Stimulated activated CD8-positive, alpha-beta memory T cell treated with anti-CD3 and anti-CD28 coated beads, Interleukin-4, amount 100 ng/mL, for 48 hours (primary cell): ENCODE data around the gene RLN3.
"Not testable (repeated sequence)": the region's sequence is repeated elsewhere in the genome, so short reads cannot be mapped to it uniquely, and the experiment has no call there.

Experiments
- DNase-seq: peaks from one replicate; pipeline ENCODE4 v3.0.0-alpha.2; 2020

The RLN3 gene

DNA sequence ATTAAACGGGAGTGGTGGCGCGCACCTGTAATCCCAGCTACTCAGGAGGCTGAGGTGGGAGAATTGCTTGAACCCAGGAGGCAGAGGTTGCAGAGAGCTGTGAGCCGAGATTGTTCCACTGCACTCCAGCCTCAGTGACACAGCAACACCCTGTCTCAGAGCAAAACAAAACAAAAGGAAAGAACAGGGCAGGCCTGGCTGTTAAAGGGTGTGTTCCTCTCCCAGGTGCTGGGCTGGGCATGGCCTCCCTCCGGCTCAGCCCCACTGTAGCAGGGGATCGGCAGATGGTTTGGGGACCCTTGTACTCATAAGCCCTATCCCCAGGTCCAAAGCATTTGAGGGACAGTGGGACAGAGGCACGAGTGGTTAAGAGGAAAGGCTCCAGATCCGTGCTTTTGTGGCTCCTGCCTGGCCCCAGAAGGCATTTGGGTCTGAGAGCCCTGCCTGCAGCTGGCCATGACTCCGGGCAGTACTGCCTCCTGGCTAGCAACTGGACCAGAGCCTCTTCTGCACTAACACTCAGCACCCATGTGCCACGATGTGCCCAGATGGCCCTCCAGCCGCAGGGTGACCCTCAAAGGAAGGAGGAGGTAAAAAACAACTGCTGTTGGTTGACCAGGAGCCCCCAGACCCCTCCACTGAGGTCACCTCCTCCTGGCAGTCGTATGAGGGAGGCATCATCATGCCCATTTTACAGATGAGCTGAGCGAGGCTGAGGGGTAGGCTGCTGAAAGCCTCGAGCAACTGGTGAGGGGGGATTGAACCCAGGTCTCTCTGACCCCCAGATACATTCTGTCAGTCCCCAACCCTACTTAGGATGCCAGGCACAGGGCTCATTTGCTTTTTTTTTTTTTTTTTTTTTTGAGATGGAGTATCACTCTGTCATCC is 31.8 kb upstream of the RLN3 start:
- DNase-seq, result no peak

DNA sequence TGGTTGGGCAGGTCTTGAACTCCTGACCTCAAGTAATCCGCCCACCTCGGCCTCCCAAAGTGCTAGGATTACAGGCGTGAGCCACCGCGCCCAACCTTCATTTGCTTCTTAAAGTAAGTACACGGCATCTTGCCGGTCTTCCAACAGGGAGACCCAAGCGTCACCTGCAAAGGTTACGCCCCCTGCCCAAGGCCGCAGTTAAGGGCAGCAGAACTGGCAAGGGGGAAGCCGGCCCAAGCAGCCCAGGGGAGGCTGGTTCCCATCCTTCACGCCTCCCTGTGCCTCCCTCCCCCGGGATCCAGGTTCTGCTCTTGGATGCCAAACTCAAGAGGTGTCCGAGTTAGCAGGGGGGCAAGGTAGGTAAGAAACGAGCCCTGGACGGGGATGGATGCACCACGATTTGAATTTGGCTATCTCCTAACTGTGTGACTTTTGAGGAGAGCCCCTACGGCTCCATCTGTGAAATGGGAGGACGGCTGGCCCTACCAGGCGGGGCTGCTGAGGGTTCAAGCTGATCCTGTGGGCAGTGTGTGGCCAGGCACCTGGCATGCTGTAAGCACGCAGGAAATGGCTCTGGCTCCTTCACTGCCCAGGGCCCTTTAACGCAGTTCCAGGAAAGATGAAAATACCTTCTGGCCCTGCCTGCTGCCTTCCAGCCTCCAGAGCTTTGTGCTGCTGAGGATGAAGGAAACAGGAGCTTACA is 30.9 kb upstream of the RLN3 start:
- no peak for DNase-seq

DNA sequence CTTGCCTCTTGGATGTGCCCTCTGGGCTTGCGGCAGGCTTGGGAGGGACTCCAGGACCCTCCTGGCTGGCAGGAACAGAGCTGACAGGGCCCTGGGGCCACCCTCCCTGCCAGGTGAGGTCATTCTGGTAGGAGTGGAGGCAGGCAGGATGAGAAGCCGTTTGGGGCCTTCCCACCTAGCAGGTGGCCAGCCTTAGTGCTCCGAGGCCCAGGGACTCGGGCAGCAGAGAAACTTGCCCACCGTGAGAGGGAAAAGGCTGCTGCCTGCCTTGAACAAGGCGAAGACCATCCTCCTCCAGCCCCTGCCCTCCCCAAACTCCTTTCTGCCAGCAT is 30.4 kb upstream of the RLN3 start:
- DNase-seq, result no peak

DNA sequence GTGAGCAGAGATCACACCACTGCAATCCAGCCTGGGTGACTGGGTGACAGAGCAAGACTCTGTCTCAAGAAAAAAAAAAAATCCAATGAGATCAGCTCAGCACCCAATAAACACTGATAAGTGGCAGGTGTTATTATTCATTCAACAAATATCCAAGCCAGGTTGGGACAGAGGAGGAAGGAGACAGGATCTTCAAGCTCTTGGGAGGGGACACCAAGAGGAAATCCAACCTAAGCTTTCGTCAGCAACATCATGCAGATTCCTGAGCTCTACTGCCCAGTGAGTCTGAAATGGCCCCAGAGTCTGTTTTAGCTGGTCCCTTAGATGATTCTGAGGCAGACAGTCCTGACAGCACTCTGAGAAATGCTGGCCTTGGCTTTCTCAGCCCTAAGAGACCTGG is 29.5 kb upstream of the RLN3 start:
- no peak for DNase-seq

DNA sequence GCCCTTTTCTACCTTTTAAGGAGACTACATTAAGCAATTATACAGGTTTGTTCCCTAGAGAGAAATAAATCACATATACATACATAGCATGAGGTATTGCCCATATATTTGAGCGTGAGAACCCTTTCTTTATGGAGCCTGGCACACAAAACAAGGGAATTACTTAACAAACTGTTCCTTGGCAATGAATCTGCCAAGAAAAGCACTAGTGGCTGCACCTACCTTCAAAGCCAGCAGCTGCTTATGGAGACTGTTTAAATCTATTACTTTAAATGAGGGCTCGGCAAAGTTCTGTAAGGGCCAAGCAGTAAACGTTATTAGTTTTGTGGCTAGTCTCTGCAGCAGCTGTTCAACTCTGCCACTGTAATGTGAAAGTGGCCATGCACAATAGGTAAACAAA is 28.9 kb upstream of the RLN3 start:
- DNase-seq, result no peak

DNA sequence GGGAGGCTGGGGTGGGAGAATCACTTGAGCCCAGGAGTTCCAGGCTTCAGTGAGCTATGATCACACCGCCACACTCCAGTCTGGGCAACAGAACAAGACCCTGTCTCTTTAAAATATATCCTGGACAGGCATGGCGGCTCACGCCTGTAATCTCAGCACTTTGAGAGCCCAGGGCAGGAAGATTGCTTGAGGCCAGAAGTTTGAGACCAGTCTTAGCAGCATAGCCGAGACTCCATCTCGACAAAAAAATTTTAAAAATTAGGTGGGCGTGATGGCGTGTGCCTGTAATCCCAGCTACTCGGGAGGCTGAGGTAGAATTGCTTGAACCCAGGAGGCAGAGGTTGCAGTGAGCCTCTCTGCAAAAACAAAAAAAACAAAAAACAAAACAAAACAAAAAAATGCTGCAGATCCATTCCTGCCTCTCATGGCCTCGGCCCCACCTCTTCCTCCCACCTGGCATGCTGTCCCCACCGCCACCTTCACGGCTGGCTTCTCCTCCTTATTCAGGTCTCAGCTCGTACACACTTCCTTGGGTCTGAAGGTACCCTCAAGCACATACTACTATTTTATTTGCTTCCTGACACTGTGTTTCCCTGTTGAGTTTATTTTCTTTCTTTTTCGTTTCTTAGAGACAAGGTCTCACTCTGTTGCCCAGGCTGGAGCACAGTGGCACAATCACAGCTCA is 27.1 kb upstream of the RLN3 start:
- no peak for DNase-seq

DNA sequence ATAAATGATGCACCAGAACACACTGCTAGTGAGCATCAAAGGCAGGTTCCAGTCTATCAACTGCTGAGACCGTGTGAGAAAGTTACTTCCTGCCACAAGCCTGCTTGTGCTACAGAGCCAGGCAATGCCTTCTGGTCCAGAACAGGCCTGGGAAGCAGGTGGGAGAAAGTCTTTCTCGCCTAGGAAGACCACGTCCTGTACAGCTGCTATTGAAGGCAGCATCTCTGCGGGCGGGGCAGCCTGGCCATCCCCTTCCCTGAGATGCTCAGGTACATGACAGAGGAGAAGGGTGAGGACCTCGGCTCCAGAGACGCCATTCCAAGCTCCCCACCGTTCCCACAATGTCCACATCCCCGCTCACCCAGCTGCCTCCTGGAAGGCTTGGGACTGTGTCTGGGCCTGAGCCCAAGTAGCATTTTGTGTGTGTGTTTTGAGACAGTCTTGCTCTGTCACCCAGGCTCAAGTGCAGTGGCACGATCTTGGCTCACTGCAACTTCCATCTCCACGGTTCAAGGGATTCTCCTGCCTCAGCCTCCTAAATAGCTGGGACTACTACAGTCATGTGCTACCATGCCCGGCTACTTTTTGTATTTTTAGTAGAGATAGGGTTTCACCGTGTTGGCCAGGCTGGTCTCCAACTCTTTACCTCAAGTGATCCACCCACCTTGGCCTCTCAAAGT is 25.2 kb upstream of the RLN3 start:
- DNase-seq, result peak; percentile 39

DNA sequence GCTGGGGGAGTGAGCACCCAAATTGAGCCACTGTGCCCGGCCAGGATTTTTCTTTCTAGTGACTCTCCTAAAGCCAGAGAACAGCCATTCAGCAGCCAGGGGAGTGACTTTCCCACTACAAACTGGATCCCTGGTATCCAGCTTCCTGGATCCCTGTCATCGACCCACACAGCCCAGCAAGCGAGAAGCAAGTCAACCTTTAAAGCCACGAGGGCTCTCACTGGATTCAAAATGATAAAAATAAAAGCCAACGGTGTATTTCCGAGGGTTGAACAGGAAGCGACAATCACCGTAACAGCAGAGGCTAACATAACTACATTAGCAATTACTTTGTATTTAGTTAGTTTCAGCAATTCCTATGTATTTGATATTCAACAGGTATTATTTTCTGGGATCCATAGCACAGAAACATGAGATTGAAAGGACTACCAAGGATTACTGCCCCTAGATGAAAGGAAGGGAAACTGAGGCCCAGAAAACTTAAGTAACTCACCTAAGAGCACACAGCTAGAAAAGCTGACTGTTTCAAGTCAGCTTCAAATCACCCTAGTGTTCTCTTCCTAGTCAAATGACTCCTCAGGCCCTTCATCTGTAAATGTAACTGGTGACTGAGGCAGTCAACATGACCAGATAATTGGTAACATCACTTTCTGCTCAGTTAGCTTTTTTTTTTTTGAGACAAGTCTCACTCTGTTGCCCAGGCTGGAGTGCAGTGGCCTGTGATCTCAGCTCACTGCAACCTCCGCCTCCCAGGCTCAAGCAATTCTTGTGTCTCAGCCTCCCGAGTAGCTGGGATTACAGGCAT is 24.5 kb upstream of the RLN3 start:
- DNase-seq, result peak; percentile 43

DNA sequence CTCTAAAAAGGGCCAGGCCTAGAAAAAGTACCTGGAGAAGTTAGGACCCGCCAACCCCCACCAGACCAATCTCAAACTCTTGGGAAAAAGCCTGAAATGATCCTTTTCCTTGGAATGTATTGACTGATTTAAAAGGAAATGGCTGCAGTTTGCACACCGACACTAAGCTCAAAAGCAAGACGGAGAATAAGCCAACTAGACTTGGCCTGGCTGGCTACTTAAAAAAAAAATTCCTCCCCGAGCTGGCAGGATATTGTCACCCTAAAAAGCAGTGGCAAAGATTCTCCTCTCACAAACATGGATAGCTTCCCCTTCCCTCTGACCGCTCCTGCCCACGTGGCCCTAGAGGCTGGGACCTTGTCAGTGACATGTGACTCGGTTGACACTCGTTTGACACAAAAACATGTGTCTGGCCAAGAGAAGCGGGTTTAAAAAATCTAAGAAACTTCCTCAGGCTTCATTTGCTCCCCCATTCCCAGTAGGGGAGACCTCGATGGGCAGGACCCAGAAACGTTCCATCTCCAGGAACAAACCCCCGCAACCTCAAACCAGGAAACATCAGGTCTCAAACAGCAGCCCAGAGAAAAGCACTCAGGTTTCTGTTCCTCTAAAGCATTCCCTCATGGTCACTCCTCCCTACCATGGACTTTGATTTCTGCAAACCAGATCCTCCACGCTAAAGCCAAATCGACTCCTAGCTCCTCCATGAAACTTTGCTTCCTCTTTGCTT is 23.2 kb upstream of the RLN3 start:
- DNase-seq, result no peak

DNA sequence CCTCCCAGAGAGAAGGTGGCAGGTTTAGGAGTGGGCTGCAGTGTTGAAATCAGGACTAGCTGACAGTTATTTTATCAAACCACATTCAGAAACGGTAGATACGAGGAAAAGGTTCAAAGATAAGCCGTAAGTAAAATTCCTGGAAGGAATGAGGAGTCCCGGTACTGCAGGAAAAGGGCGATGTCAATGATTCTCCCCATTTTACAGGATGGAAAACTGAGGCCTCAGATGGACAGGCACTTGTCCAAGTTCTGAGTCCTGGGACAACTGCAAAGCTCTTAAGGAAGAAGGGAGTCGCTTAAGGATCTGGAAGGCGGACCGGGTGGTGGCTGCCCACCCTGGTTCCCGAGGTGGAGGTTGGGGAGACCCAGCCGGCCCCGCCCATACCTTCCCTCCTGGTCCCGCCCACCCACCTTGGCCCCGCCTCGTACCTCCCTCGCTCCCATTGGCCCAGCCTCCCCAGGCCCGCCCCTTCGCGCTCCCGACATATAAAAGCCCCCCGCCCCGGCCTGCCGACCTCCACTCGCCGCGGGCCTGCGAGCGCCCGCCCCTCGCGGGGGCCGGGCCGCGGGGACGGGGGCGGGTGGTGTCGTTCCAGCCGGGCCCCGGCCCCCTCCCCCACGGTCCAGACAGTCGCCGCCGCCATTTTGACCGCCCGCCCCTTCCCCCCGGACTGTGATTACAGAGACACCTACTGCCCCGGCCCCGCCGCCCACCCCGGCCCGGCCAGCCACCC is 22.4 kb upstream of the RLN3 start:
- DNase-seq, result peak; percentile 96

DNA sequence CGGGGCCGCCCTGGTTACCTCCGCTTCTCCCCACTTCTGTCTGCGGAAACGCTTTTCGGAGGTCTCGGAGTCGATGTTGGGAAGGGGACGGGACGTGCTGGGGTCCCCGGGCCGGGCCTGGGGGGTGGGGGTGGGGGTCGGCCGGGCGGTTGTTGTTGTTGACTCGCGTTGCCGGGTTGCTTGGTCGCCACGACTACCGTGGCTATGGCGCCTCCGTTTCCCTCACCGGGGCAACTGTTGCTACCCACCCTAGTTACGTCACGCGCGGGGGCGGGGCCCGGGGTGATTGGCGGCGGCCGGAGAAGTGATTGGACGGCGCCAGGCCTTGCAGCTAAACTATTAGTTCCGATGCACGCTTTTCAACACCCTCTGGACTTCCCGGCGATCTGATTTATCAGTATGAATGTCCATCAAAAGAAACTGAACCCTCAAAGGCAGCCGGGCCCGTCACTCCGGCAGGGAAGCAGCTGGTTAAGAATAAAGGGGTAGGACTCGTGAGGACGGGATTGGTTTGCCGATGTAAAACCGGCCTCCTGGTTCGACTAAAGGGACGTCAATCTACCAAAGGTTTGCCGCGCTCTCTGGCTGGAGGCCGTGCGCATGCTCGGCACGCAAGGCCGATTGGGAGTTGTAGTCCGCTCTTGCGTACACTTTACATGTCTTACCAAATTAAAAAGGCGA is 21.7 kb upstream of the RLN3 start, which contains the start of gene RFX1:
Gene RFX1 (minus strand): TSS at position 236 of the 681 bp plus-strand sequence. CDS start 12,477 bp downstream, outside the sequence.
- peak; percentile 100 for DNase-seq

DNA sequence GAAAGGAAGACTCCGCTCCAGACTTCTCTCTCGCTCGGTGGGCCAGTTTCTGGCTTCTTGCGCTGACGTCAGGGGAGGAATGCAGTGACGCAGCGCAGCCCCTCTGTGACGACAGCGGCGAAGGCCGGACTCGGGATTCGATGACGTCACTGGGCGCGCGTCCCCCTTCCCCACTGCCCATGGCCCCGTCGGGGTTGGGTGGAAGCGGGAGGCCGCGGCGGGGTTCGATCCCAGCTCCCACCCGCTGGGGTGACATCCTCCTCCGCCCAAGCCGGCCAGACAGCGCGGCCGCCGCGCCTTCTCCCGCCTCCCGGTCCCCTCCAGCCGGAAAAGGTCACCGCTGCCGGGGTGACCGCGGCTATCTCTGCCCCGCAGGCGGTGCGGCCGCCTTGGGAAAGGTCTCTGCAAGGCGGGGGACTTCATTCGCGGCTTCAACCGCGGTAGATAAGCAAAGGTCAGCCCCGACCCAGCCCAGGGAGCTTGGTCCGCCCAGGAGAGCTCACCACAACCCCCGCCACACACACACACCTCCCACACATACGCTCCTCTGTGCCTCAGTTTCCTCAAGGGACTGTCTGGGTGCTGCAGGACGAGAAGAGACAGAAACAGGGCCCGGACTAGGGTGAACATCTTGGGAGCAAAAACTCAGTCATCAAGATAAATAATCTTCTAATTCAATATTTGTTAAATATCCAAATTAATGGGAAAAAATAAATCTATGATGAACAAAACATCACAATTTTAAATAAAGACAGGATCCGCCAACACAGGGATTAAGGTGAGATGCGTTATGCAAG is 21.0 kb upstream of the RLN3 start:
- peak; percentile 87 for DNase-seq

DNA sequence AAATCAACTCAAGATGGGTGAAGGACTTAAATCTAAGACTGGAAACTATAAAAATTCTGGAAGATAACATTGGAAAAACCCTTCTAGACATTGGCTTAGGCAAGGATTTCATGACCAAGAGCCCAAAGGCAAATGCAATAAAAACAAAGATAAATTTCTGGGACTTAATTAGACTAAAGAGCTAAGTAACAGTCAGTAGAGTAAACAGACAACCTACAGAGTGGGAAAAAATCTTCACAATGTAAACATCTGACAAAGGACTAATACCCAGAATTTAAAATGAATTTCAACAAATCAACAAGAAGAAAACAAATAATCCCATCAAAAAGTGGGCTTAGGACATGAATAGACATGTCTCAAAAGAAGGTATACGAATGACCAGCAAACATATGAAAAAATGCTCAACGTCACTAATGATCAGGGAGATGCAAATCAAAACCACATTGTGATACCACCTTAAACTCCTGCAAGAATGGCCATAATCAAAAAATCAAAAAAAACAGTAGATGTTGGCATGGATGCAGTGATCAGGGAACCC is 15.5 kb upstream of the RLN3 start:
- DNase-seq, result no peak

DNA sequence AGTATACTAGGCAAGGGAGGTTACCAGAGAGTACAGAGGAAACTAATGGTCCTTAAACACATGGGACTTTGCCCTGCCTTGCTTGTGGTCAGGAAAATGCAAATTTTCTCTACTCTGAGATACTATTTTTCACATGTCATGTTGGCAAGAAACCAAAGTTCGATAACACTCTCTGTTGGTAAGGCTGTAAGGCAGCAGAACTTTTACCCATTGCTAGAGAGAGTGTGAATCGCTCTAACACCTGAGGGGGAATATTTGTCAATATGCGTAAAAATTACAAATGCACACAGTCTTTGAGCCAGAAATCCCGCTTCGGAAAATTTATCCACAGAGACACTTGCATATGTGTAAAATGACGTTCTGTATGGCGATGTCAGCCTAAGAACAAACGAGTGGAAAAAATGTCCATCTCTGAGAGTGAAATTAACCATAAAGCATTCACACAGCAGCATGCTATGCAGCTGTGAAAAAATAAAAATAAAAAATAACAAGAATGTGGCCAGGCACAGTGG is 12.4 kb upstream of the RLN3 start:
- no peak for DNase-seq

DNA sequence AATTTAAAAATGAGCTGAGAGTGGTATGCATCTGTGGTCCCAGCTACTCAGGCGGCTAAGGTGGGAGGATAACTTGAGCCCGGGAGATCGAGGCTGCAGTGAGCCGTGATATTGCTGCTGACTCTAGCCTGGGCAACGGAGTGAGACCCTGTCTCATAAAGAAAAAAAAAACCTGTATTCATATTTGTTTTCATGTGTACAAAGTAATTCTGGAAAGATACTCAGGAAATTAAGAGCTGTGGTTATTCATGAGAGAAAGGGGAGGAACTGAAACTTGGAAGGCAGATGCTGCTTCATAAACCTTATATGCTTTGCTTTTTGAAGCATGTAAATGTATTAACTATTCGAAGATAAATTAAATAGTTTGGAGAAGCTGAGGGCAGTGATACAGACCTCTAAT is 8.8 kb upstream of the RLN3 start:
- DNase-seq, result no peak

DNA sequence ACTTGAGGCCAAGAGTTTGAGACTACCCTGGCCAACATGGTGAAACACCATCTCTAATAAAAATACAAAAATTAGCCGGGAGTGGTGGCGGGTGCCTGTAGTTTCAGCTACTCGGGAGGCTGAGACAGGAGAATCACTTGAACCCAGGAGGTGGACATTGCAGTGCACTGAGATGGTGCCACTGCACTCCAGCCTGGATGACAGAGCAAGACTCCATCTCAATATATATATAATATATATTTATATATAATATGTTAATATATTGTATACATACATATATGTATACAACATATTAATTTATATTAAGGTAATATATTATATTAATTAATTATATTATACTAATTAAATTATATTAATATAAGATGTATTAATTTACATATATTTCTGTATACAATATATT is 8.2 kb upstream of the RLN3 start:
- DNase-seq, result not testable (repeated sequence)

DNA sequence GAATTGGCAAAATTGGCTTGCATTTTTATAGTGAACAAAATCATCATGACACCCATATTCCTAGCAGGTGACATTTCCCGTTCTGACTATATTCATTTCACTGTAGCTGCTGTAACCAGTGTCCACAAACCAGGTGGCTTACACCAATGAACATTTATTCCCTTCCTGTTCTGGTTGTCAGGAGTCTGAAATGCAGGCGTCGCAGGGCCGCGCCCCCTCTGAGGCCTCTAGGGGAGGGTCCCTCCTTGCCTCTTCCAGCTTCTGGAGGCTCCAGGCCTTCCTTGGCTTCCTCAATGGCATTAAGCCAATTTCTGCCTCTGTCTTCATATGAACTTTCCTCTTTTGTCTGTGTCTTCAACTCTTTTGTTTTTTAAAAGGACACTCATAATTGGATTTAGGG is 6.5 kb upstream of the RLN3 start:
- DNase-seq, result no peak

DNA sequence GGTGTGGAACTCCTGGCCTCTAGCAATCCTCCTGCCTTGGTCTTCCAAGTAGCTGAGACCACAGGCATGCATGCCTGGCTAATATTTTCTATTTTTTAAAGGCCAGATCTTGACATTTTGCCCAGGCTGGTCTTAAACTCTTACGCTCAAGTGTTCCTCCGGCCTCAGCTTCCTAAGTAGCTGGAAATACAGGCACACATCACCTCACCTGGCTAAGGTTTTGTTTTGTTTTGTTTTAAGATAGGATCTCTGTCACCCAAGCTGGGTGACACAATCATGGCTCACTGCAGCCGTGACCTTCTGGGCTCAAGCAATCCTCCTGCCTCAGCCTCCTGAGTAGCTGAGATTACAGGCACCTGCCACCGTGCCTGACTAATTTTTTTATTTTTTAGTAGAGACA is 5.5 kb upstream of the RLN3 start:
- no peak for DNase-seq
